Measurements from ENCODE around the gene PHLPP1.

The PHLPP1 gene

GRCh38 chr18:62919109-62919838 lies 203.9 kb downstream of the PHLPP1 start:
- DNase-seq = no peak
- no peak for TF ChIP-seq POLR2A (IDR thresholded peaks at IDR 0.05; ENCODE audit: low read length)
- TF ChIP-seq GATA1 (IDR thresholded peaks at IDR 0.05; ENCODE audit: low read depth, low read length) = no peak

DNA sequence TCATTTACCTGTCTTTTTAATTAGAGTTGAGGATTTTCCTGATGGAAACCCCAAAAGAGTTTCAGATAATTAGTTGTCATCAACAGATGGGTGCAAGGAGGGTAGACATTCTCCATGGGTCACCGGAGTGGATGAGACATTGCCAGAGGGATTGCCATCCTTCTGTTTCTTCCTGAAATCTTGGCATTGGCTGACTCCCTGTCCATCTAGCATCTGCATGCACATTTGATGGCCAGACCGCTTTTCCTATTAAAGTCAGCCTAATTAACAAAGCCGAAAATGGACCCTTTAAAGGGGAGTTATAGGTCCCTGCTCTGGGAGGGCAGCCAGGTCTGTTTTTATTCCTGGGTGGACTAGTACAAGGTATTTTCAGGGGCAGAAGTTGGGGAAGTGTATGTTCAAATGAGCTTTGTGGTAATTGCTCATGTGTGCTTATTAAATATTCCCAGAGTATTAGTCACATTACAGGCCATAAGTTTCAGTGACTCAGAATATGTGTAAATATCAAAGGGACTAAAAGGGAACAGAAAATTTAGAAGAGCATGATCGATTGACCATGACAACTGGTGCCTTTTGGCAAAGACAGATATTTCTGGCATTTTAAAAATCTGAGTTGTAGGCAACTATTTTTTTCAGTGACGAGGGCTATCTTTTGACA lies 209.8 kb downstream of the PHLPP1 start:
- no peak for DNase-seq
- TF ChIP-seq POLR2A (IDR thresholded peaks at IDR 0.05; ENCODE audit: low read length) (no peak), GATA1 (IDR thresholded peaks at IDR 0.05; ENCODE audit: low read depth, low read length) (no peak)

GRCh38 chr18:62928326-62928725 lies 213.0 kb downstream of the PHLPP1 start:
- DNase-seq = no peak
- TF ChIP-seq GATA1 (IDR thresholded peaks at IDR 0.05; ENCODE audit: low read depth, low read length) (no peak), POLR2A (IDR thresholded peaks at IDR 0.05; ENCODE audit: low read length) (no peak)

- no peak for DNase-seq
- TF ChIP-seq GATA1 (IDR thresholded peaks at IDR 0.05; ENCODE audit: low read depth, low read length) (no peak), POLR2A (IDR thresholded peaks at IDR 0.05; ENCODE audit: low read length) (no peak)
Measured at GRCh38 chr18:62933261-62933887, 218.0 kb downstream of the PHLPP1 start.

DNA sequence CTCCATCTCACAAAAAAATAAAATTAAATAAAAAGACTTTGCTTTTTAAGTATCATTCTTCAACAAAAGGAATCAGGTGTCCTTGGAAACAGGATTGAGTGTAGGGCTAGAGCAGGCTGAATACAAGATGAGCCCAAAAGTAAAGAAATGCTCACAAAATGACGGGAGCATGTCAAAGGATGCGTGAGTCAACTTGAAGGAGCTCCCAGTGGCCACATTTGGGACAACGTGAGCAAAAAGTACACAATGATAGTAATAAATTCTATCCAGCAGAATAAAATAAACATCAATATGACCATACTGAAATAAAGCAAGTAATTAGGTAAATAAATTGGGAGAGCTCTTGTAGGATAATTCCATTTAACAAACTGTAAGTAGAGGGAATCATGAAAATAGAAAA lies 220.7 kb downstream of the PHLPP1 start:
- no peak for TF ChIP-seq POLR2A (IDR thresholded peaks at IDR 0.05; ENCODE audit: low read length)
- no peak for DNase-seq

- no peak for DNase-seq
Measured at GRCh38 chr18:62937065-62937464, 221.7 kb downstream of the PHLPP1 start.

DNA sequence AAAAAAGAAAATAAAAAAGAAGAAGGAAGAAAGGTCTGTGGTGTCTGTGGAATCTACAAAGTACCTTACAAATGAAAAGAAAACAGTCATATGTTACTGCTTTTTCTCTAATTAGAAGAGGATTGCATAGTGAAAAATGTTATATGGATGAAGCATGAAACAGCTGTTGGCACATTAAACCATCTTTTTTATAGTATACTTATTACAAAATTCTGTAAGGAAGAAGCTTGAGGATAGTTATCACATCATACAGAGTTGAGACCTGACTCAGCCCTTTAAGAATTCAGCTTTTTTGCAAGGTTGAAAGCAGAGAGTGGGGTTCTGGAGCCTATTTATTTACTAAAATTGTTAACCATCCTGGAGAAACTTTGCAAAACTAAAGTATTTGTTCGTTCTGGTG lies 222.7 kb downstream of the PHLPP1 start:
- TF ChIP-seq POLR2A (IDR thresholded peaks at IDR 0.05; ENCODE audit: low read length) (no peak), GATA1 (IDR thresholded peaks at IDR 0.05; ENCODE audit: low read depth, low read length) (no peak)
- no peak for DNase-seq

More at GRCh38 chr18:62937065-62937464, 221.7 kb downstream of the PHLPP1 start:
- TF ChIP-seq GATA1 (IDR thresholded peaks at IDR 0.05; ENCODE audit: low read depth, low read length) (no peak), POLR2A (IDR thresholded peaks at IDR 0.05; ENCODE audit: low read length) (no peak)

DNA sequence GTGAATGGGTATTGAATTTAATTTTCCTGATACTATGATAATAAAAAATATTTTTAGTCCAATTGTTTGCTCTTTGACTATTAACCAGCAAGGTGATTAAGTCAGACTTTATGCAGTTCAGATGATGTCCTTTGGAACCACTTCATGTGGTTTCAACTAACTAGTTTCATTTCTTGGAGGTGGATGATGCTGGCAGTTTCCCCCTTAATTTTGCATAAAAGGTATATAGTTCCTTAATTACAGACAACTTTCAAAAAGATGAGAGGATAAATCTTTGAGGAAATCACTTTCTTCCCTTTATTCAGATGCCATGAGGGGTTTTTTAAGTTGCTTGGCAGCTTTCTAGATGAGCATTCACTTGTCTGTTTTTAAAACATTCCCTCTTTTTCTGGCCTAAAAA lies 223.1 kb downstream of the PHLPP1 start:
- TF ChIP-seq GATA1 (IDR thresholded peaks at IDR 0.05; ENCODE audit: low read depth, low read length) = no peak

GRCh38 chr18:62939433-62939832 lies 224.1 kb downstream of the PHLPP1 start:
- TF ChIP-seq POLR2A (IDR thresholded peaks at IDR 0.05; ENCODE audit: low read length) (no peak), GATA1 (IDR thresholded peaks at IDR 0.05; ENCODE audit: low read depth, low read length) (no peak)
- no peak for DNase-seq

More for the DNA sequence above, 223.1 kb downstream of the PHLPP1 start:
- DNase-seq = no peak

GRCh38 chr18:62939926-62940325 lies 224.6 kb downstream of the PHLPP1 start:
- no peak for DNase-seq
- TF ChIP-seq GATA1 (IDR thresholded peaks at IDR 0.05; ENCODE audit: low read depth, low read length) = no peak
- TF ChIP-seq POLR2A (IDR thresholded peaks at IDR 0.05; ENCODE audit: low read length) = no peak

DNA sequence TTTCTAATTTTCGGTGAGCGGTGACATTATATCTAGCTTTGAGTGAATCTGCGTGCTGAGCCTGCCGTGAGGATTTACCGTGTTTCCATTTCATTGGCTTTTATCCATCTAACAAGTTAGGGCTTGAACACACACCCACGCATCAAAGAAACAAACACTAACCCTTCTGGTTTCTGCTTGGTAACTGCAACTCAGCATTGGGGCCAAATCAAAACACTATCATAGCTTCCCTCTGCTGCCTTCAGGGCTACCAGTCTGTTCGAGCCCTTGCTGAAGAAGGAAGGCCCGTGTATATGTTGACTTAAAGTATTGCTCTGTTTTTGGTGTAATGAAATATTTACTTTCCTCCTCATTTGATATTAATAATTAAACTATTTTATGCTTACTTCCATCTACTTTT lies 227.2 kb downstream of the PHLPP1 start:
- TF ChIP-seq GATA1 (IDR thresholded peaks at IDR 0.05; ENCODE audit: low read depth, low read length) = no peak
- TF ChIP-seq POLR2A (IDR thresholded peaks at IDR 0.05; ENCODE audit: low read length) = no peak
- DNase-seq = no peak

DNA sequence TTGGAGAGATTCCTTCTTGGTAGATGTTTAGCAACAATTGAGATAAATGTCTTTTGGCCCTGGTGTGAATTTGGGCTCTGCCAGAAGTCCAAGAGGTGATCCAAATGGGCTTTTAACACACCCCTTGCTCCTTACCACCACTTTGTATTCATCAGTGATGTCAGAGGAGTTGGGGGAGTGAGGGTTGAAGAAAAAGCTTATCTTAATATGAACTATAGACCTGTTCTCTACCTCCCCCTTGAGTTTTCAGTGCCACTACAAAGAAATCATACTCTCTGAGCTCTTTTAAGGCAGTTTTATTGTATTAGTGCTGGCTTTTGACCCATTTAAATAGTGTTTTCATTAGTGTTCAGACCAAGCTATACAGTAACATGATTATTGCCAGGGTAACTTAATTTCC lies 229.1 kb downstream of the PHLPP1 start:
- TF ChIP-seq POLR2A (IDR thresholded peaks at IDR 0.05; ENCODE audit: low read length) = no peak
- no peak for TF ChIP-seq GATA1 (IDR thresholded peaks at IDR 0.05; ENCODE audit: low read depth, low read length)
- DNase-seq = no peak

DNA sequence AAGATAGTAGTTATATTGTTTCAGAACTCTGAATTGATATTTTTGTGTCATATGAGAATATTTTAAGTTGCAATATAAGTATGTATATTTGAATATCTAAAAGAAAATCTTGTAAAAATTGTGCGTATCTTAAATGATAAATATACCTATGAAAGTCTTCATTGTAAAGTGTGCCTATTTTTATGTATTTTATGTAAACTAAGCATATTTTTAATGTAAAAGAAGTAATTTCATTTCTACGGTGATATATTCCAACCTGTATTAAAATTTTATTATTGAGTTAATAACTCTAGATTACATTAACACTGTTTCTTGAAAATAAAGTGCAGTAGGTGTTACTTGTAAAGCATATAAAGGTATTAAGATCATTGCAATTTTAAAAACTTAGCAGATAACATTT lies 233.4 kb downstream of the PHLPP1 start:
- TF ChIP-seq GATA1 (IDR thresholded peaks at IDR 0.05; ENCODE audit: low read depth, low read length) (no peak), POLR2A (IDR thresholded peaks at IDR 0.05; ENCODE audit: low read length) (no peak)

DNA sequence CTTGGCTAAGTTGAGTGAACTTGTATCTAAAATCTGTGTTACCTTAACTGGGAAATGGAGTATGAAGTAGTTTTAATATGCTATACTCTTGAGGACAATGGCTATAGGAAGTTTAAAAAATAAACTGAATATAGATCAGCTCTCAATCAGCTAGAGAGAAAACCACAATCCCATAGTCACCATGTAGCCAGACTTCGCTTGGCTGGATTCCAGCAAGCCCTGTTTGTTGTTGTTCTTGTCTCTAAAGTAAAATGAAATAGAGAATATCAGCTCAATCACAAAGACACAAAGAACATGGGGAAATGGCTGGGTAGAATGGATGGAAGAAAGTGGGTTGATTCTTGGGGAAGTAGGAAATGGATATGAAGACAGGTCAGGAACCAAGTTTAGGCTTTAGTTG lies 234.9 kb downstream of the PHLPP1 start:
- no peak for DNase-seq
- TF ChIP-seq GATA1 (IDR thresholded peaks at IDR 0.05; ENCODE audit: low read depth, low read length) = no peak
- TF ChIP-seq POLR2A (IDR thresholded peaks at IDR 0.05; ENCODE audit: low read length) = no peak

More for the DNA sequence above, 233.4 kb downstream of the PHLPP1 start:
- DNase-seq = no peak

DNA sequence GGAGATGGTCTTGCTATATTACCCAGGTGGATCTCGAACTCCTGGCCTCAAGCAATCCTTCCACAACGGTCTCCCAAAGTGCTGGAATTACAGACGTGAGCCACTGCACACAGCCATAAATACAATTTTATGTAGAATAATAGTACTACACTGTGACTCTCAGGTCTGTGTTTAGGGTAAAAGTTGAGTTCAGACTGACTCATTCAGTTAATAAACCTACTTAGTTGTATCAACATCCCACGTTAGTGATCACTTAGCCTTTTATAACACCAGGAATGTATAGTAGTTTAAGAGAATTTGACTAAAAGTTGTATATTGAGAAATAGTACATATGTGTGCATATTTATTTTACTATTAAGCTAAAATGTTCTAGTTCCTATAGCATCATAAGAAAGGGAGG lies 237.5 kb downstream of the PHLPP1 start:
- TF ChIP-seq GATA1 (IDR thresholded peaks at IDR 0.05; ENCODE audit: low read depth, low read length) = no peak
- no peak for DNase-seq
